SU-DHL-6 (cell line): ENCODE data around the gene NID1.

ENCODE experiments used
- H2AFZ ChIP-seq: fragments of 200-600 bp; sonication (generic); 2 replicates; pipeline ENCODE4 v1.6.1; 2014; ENCODE audit warnings: low read depth, mild to moderate bottlenecking, moderate library complexity, mixed read lengths, antibody characterized with exemption, low read length; ENCODE audit not compliant: severe bottlenecking
- H3F3A ChIP-seq: fragments of 200-600 bp; shearing (Covaris generic); 2 replicates; pipeline ENCODE4 v1.6.0; 2016; ENCODE audit warnings: antibody characterized with exemption, mild to moderate bottlenecking; ENCODE audit not compliant: insufficient read depth
- H3K27ac ChIP-seq: fragments of 200-600 bp; sonication (generic); 2 replicates; pipeline ENCODE4 v1.5.1; 2016; ENCODE audit warnings: low read depth, mild to moderate bottlenecking, low read length, moderate library complexity, mixed read lengths
- H3K27me3 ChIP-seq: fragments of 200-600 bp; sonication (generic), shearing (Covaris generic); 2 replicates; pipeline ENCODE4 v1.6.0; 2014; ENCODE audit warnings: mild to moderate bottlenecking, low read length
- H3K36me3 ChIP-seq: fragments of 200-600 bp; sonication (generic); 2 replicates; pipeline ENCODE4 v1.6.1; 2014; ENCODE audit warnings: mild to moderate bottlenecking, low read length, mixed read lengths
- H3K4me2 ChIP-seq: fragments of 300-600, 200-600 bp; shearing (Covaris generic), sonication (generic); 2 replicates; pipeline ENCODE4 v1.6.0; 2014; ENCODE audit warnings: low read length, low read depth, mild to moderate bottlenecking; ENCODE audit not compliant: poor library complexity, severe bottlenecking
- H3K4me3 ChIP-seq: fragments of 200-600 bp; sonication (generic); 2 replicates; pipeline ENCODE4 v1.5.1; 2014; ENCODE audit warnings: antibody characterized with exemption, low read length, mild to moderate bottlenecking, mixed read lengths; ENCODE audit not compliant: insufficient read depth, poor library complexity, severe bottlenecking
- H3K79me2 ChIP-seq: fragments of 200-600 bp; sonication (generic); 2 replicates; pipeline ENCODE4 v1.6.1; 2014; ENCODE audit warnings: mild to moderate bottlenecking, low read length, moderate library complexity; ENCODE audit not compliant: insufficient read depth
- H3K9ac ChIP-seq: fragments of 200-600 bp; sonication (generic); 2 replicates; pipeline ENCODE4 v1.7.0; 2014; ENCODE audit warnings: mild to moderate bottlenecking, low read length
- H3K9me2 ChIP-seq: fragments of 200-600 bp; sonication (generic); replicated peaks from 2 replicates; pipeline ENCODE4 v1.6.1; 2014; ENCODE audit warnings: low read length; ENCODE audit not compliant: insufficient read depth
- H3K9me3 ChIP-seq: fragments of 200-600 bp; sonication (generic); 2 replicates; pipeline ENCODE4 v1.6.1; 2014; ENCODE audit warnings: low read length, mixed read lengths; ENCODE audit not compliant: insufficient read depth
- H4K20me1 ChIP-seq: fragments of 200-600 bp; sonication (generic); 2 replicates; pipeline ENCODE4 v1.6.1; 2014; ENCODE audit warnings: low read depth, mild to moderate bottlenecking, antibody characterized with exemption, low read length, moderate library complexity, mixed read lengths
- EZH2phosphoT487 ChIP-seq: fragments of 200-600 bp; sonication (generic), shearing (Covaris generic); conservative IDR thresholded peaks from 2 replicates; pipeline ENCODE4 v1.6.1; 2018; ENCODE audit warnings: mild to moderate bottlenecking, antibody characterized with exemption, low read length, moderate library complexity, mixed read lengths
- TF ChIP-seq, protein P1 (sequence below): fragments of 200-600 bp; sonication (generic); IDR thresholded peaks from one replicate; pipeline ENCODE4 v1.5.1; 2017; ENCODE audit warnings: antibody characterized with exemption, mild to moderate bottlenecking, low read length, moderate library complexity; ENCODE audit not compliant: insufficient read depth, poor library complexity, severe bottlenecking

The NID1 gene

DNA sequence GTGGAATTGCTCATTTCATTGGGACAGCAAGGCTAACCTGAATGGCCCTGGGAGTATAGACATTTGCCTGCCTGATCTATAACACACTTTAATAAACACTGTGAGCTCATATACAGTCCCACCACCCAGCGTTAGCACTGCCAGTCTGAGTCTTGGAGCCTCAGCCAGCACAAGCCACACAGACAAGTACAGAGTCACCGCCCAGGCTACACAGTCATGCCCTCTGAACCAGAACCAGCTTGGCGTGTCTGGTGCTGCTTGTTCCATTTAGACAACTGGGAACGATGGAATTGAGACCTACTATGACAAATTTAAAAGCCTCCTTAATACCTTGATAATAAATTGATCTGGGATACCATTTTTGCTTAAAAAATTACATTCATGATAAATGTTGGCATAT is 31.6 kb downstream of the NID1 start:
- no peaks in the 10 kb centered on the region for H4K20me1 ChIP-seq
- H3K9ac ChIP-seq: no peak overlapping the region
- no peaks in the 10 kb centered on the region for H3K9me3 ChIP-seq
- H3K79me2 ChIP-seq: no peaks in the 10 kb centered on the region
- H3K27ac ChIP-seq: no peak overlapping the region
- TF ChIP-seq, protein P1, sequence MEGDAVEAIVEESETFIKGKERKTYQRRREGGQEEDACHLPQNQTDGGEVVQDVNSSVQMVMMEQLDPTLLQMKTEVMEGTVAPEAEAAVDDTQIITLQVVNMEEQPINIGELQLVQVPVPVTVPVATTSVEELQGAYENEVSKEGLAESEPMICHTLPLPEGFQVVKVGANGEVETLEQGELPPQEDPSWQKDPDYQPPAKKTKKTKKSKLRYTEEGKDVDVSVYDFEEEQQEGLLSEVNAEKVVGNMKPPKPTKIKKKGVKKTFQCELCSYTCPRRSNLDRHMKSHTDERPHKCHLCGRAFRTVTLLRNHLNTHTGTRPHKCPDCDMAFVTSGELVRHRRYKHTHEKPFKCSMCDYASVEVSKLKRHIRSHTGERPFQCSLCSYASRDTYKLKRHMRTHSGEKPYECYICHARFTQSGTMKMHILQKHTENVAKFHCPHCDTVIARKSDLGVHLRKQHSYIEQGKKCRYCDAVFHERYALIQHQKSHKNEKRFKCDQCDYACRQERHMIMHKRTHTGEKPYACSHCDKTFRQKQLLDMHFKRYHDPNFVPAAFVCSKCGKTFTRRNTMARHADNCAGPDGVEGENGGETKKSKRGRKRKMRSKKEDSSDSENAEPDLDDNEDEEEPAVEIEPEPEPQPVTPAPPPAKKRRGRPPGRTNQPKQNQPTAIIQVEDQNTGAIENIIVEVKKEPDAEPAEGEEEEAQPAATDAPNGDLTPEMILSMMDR: no peak
- no peak for TF ChIP-seq EZH2phosphoT487
- H3K36me3 ChIP-seq: no peaks in the 10 kb centered on the region
- H3K27me3 ChIP-seq: no peaks in the 10 kb centered on the region
- H2AFZ ChIP-seq: no peak overlapping the region
- H3K9me2 ChIP-seq: no peaks in the 10 kb centered on the region
- no peak overlapping the region for H3K4me2 ChIP-seq
- H3K4me3 ChIP-seq: no peak overlapping the region
- no peaks in the 10 kb centered on the region for H3F3A ChIP-seq

DNA sequence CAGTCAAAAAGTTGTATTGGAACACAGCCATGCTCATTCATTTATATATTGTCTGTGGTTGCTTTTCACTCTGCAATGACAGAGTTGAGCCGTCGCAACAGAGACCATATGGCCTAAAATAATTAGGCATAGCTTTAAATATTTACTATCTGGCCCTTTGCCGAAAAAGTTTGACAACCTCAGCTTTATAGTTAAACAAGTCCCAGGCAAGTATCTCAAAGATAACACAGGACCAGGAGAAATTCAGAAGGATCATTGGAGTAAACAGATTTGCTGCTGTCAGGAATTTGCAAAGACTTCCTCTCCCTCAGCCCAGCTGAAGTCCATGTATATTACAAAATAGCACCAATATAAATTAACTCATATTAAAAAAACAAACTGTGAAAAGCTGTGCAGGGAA is 34.4 kb downstream of the NID1 start:
- Histone ChIP-seq H3K27ac (no peak overlapping the region), H3K9ac (no peak overlapping the region), H3K9me2 (no peaks in the 10 kb centered on the region), H2AFZ (no peak overlapping the region), H3K9me3 (no peaks in the 10 kb centered on the region), H3K36me3 (no peaks in the 10 kb centered on the region), H3K4me3 (no peak overlapping the region), H3F3A (no peaks in the 10 kb centered on the region), H3K4me2 (no peak overlapping the region), H3K27me3 (no peaks in the 10 kb centered on the region), H3K79me2 (no peaks in the 10 kb centered on the region), H4K20me1 (no peaks in the 10 kb centered on the region)
- no peak for TF ChIP-seq EZH2phosphoT487
- TF ChIP-seq, protein P1: no peak

DNA sequence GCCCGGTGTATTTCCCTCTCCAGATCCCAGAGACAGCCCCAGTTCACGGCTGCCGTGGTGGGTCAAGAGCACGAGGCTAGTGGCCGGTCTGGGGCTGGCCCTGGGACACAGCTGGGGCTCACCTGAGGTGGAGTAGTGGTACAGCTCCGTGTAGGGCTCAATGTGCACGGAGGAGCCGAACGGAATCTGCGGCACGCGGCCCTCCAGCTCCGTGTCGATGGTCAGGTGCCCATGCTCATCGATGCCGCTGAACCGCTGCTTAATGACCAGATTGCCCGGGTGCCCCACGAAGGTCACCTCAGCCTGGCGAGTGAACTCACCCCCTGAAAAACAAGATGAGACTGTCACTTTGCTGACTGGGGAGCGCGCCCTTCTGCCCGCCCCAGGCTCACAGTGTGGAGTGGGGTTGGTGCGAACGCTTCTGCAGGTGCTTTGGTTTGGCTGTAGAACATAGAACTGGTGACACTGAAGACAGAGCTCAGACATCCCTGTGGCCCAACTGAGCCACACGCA is 35.4 kb downstream of the NID1 start:
- H3K9me2 ChIP-seq: no peaks in the 10 kb centered on the region
- no peak overlapping the region for H2AFZ ChIP-seq
- TF ChIP-seq EZH2phosphoT487: no peak
- TF ChIP-seq, protein P1: no peak
- H3K27ac ChIP-seq: no peak overlapping the region
- no peak overlapping the region for H3K4me3 ChIP-seq
- H3K9me3 ChIP-seq: no peaks in the 10 kb centered on the region
- H3K27me3 ChIP-seq: no peaks in the 10 kb centered on the region
- no peaks in the 10 kb centered on the region for H4K20me1 ChIP-seq
- no peak overlapping the region for H3K4me2 ChIP-seq
- no peak overlapping the region for H3K9ac ChIP-seq
- H3F3A ChIP-seq: no peaks in the 10 kb centered on the region
- H3K79me2 ChIP-seq: no peaks in the 10 kb centered on the region
- no peaks in the 10 kb centered on the region for H3K36me3 ChIP-seq

DNA sequence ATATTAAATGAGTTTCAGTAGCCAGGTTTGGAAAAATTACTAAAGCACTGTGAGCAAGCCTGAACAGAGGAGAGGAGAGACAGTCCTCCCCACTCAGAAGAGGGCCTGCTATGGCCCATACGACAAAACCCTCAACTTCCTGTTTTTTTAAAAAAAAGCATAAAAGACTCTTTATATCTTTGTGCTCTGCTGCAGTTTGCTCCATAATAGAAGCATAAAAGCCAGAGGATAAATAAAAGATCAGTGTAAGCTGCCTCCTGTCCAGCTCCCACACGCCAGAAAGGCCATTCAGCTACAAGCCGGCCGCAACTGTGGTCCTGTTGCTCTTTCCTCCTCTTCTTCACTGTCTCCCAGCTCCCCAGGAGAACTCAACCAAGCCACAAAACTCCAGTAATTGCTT is 37.8 kb downstream of the NID1 start:
- Histone ChIP-seq H3F3A (no peaks in the 10 kb centered on the region), H3K27ac (no peak overlapping the region), H3K9me2 (no peaks in the 10 kb centered on the region), H3K27me3 (no peaks in the 10 kb centered on the region), H2AFZ (no peak overlapping the region), H3K4me2 (no peak overlapping the region), H3K4me3 (no peak overlapping the region), H3K36me3 (no peaks in the 10 kb centered on the region), H3K9me3 (no peaks in the 10 kb centered on the region), H3K79me2 (no peaks in the 10 kb centered on the region), H4K20me1 (no peaks in the 10 kb centered on the region), H3K9ac (no peak overlapping the region)
- TF ChIP-seq EZH2phosphoT487: no peak
- TF ChIP-seq, protein P1: no peak
